Neural cell (in vitro differentiated cells): ENCODE results near the gene ZBTB7C. TPM values are rescaled to one million over a fixed set of nuclear protein-coding genes. Genes with fewer than 3 reads are reported as not detected.

Source experiments
- H2AFZ ChIP-seq: fragments of 200-600, 300-800 bp; sonication (generic), shearing (Covaris generic); 2 replicates; pipeline ENCODE4 v1.6.0; 2014; ENCODE audit warnings: low read depth, mild to moderate bottlenecking, antibody characterized with exemption, low read length, moderate library complexity
- H3F3A ChIP-seq: fragments of 200-600 bp; shearing (Covaris generic); 2 replicates; pipeline ENCODE4 v1.6.1; 2016; ENCODE audit warnings: mild to moderate bottlenecking, moderate library complexity, mixed read lengths, antibody characterized with exemption, low read length; ENCODE audit not compliant: insufficient read depth, poor library complexity, severe bottlenecking
- H3K27ac ChIP-seq: fragments of 200-600, 300-800 bp; sonication (generic), shearing (Covaris generic); 2 replicates; pipeline ENCODE4 v1.5.1; 2014; ENCODE audit warnings: mild to moderate bottlenecking, low read length, moderate library complexity
- H3K27me3 ChIP-seq: fragments of 300-800, 200-600 bp; sonication (generic), shearing (Covaris generic); 2 replicates; pipeline ENCODE4 v1.6.0; 2014; ENCODE audit warnings: mild to moderate bottlenecking, low read depth, low read length, moderate library complexity; ENCODE audit not compliant: insufficient read depth
- H3K36me3 ChIP-seq: fragments of 300-800, 200-600 bp; sonication (generic), shearing (Covaris generic); 2 replicates; pipeline ENCODE4 v1.5.1; 2014; ENCODE audit warnings: mild to moderate bottlenecking, antibody characterized with exemption, low read length, moderate library complexity; ENCODE audit not compliant: insufficient read depth
- H3K4me2 ChIP-seq: fragments of 300-800, 200-600 bp; sonication (generic), shearing (Covaris generic); 2 replicates; pipeline ENCODE4 v1.6.0; 2014; ENCODE audit warnings: mild to moderate bottlenecking, low read length
- H3K4me3 ChIP-seq: fragments of 300-800, 200-600 bp; sonication (generic), shearing (Covaris generic); 2 replicates; pipeline ENCODE4 v1.5.1; 2014; ENCODE audit warnings: mild to moderate bottlenecking, low read length, moderate library complexity
- H3K79me2 ChIP-seq: fragments of 200-600 bp; shearing (Covaris generic); replicated peaks from 2 replicates; pipeline ENCODE4 v1.6.0; 2014; ENCODE audit warnings: mild to moderate bottlenecking, low read length, moderate library complexity; ENCODE audit not compliant: insufficient read depth
- H3K9ac ChIP-seq: fragments of 300-800, 200-600 bp; sonication (generic), shearing (Covaris generic); 2 replicates; pipeline ENCODE4 v1.6.1; 2016; ENCODE audit warnings: mild to moderate bottlenecking, low read length, mixed read lengths
- H3K9me2 ChIP-seq: fragments of 200-600 bp; shearing (Covaris generic); 2 replicates; pipeline ENCODE4 v1.6.1; 2016; ENCODE audit warnings: mild to moderate bottlenecking, low read length, mixed read lengths; ENCODE audit not compliant: insufficient read depth
- H3K9me3 ChIP-seq: fragments of 200-600, 300-800 bp; sonication (generic), shearing (Covaris generic); 2 replicates; pipeline ENCODE4 v1.6.1; 2016; ENCODE audit warnings: mild to moderate bottlenecking, mixed run types, low read length, moderate library complexity, mixed read lengths
- H4K20me1 ChIP-seq: fragments of 200-600 bp; shearing (Covaris generic); 2 replicates; pipeline ENCODE4 v1.6.1; 2016; ENCODE audit warnings: mild to moderate bottlenecking, mixed run types; ENCODE audit not compliant: insufficient read depth
- EP300 ChIP-seq: fragments of 450-650 bp; conservative IDR thresholded peaks from 2 replicates; pipeline ENCODE4 v1.6.1; 2014; ENCODE audit warnings: antibody characterized with exemption, mild to moderate bottlenecking, moderate library complexity; ENCODE audit not compliant: poor library complexity, severe bottlenecking
- EZH2 ChIP-seq: fragments of 200-600, 300-800 bp; shearing (Covaris generic), sonication (generic); IDR thresholded peaks from 2 replicates; pipeline ENCODE4 v1.6.1; 2014; ENCODE audit warnings: antibody characterized with exemption, low read length, borderline replicate concordance, mild to moderate bottlenecking; ENCODE audit not compliant: insufficient read depth, poor library complexity, severe bottlenecking
- MXI1 ChIP-seq: fragments of 450-650 bp; conservative IDR thresholded peaks from 2 replicates; pipeline ENCODE4 v1.6.1; 2014; ENCODE audit warnings: antibody characterized with exemption, mild to moderate bottlenecking; ENCODE audit not compliant: poor library complexity, severe bottlenecking
- POLR2AphosphoS5 ChIP-seq: IDR thresholded peaks from 2 replicates; pipeline ENCODE4 v1.6.1; 2012
- RAD21 ChIP-seq: fragments of 450-650 bp; conservative IDR thresholded peaks from 2 replicates; pipeline ENCODE4 v1.6.1; 2014; ENCODE audit warnings: antibody characterized with exemption, mild to moderate bottlenecking, moderate library complexity
- SMC3 ChIP-seq: fragments of 450-650 bp; conservative IDR thresholded peaks from 2 replicates; pipeline ENCODE4 v1.6.1; 2014; ENCODE audit warnings: antibody characterized with exemption, mild to moderate bottlenecking, moderate library complexity; ENCODE audit not compliant: poor library complexity
- TAF1 ChIP-seq: IDR thresholded peaks from 2 replicates; pipeline ENCODE4 v1.6.1; 2012; ENCODE audit warnings: low read depth
- polyA plus RNA-seq: library from polyadenylated mRNA; depleted of rRNA; stranded (reverse); fragments of >200 nt; gene quantifications from 2 replicates; pipeline ENCODE4 v1.2.3, GENCODE V29; 2014
- TF ChIP-seq, protein P1 (sequence below): IDR thresholded peaks from 2 replicates; pipeline ENCODE4 v1.6.1; 2012; ENCODE audit warnings: borderline replicate concordance
- TF ChIP-seq, protein P2 (sequence below): fragments of 450-650 bp; IDR thresholded peaks from 2 replicates; pipeline ENCODE4 v1.5.1; 2014; ENCODE audit warnings: antibody characterized with exemption, mild to moderate bottlenecking, moderate library complexity; ENCODE audit not compliant: poor library complexity, severe bottlenecking

ZBTB7C gene
- polyA plus RNA-seq, 1 donor from 2014 or later: 2.4 TPM

DNA sequence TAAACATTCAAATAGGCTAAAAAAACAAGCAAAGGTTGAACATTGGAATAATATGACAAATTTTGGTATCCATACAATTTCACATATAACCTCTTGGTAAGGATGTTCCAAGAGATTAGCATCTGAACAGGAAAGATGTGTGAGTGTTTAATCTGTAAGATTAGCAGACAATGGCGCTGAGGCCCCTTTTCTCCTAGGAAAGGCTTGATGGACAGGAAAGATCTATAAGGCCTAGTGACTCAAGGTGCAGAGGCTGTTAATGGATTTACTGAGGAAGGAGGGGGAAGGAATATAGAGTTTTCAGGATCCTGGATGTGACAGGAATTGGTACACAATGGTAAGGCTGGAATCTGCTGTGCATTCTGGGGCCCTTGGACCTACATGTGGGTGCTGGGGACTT, 430.6 kb downstream of the ZBTB7C start:
- Histone ChIP-seq H3K4me3 (no peak overlapping the region), H3K4me2 (no peak overlapping the region), H4K20me1 (no peaks in the 10 kb centered on the region), H3K9me3 (no peaks in the 10 kb centered on the region), H2AFZ (no peak overlapping the region), H3F3A (no peaks in the 10 kb centered on the region), H3K27ac (peak overlapping the region; percentile 39), H3K79me2 (no peaks in the 10 kb centered on the region), H3K36me3 (no peaks in the 10 kb centered on the region), H3K27me3 (no peaks in the 10 kb centered on the region), H3K9me2 (no peaks in the 10 kb centered on the region), H3K9ac (no peak overlapping the region)
- no peak for TF ChIP-seq EP300
- TF ChIP-seq, protein P1, sequence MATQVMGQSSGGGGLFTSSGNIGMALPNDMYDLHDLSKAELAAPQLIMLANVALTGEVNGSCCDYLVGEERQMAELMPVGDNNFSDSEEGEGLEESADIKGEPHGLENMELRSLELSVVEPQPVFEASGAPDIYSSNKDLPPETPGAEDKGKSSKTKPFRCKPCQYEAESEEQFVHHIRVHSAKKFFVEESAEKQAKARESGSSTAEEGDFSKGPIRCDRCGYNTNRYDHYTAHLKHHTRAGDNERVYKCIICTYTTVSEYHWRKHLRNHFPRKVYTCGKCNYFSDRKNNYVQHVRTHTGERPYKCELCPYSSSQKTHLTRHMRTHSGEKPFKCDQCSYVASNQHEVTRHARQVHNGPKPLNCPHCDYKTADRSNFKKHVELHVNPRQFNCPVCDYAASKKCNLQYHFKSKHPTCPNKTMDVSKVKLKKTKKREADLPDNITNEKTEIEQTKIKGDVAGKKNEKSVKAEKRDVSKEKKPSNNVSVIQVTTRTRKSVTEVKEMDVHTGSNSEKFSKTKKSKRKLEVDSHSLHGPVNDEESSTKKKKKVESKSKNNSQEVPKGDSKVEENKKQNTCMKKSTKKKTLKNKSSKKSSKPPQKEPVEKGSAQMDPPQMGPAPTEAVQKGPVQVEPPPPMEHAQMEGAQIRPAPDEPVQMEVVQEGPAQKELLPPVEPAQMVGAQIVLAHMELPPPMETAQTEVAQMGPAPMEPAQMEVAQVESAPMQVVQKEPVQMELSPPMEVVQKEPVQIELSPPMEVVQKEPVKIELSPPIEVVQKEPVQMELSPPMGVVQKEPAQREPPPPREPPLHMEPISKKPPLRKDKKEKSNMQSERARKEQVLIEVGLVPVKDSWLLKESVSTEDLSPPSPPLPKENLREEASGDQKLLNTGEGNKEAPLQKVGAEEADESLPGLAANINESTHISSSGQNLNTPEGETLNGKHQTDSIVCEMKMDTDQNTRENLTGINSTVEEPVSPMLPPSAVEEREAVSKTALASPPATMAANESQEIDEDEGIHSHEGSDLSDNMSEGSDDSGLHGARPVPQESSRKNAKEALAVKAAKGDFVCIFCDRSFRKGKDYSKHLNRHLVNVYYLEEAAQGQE: peak; percentile 85
- TF ChIP-seq POLR2AphosphoS5: peak; percentile 36
- TF ChIP-seq, protein P2, sequence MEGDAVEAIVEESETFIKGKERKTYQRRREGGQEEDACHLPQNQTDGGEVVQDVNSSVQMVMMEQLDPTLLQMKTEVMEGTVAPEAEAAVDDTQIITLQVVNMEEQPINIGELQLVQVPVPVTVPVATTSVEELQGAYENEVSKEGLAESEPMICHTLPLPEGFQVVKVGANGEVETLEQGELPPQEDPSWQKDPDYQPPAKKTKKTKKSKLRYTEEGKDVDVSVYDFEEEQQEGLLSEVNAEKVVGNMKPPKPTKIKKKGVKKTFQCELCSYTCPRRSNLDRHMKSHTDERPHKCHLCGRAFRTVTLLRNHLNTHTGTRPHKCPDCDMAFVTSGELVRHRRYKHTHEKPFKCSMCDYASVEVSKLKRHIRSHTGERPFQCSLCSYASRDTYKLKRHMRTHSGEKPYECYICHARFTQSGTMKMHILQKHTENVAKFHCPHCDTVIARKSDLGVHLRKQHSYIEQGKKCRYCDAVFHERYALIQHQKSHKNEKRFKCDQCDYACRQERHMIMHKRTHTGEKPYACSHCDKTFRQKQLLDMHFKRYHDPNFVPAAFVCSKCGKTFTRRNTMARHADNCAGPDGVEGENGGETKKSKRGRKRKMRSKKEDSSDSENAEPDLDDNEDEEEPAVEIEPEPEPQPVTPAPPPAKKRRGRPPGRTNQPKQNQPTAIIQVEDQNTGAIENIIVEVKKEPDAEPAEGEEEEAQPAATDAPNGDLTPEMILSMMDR: no peak
- no peak for TF ChIP-seq MXI1
- TF ChIP-seq SMC3: no peak

DNA sequence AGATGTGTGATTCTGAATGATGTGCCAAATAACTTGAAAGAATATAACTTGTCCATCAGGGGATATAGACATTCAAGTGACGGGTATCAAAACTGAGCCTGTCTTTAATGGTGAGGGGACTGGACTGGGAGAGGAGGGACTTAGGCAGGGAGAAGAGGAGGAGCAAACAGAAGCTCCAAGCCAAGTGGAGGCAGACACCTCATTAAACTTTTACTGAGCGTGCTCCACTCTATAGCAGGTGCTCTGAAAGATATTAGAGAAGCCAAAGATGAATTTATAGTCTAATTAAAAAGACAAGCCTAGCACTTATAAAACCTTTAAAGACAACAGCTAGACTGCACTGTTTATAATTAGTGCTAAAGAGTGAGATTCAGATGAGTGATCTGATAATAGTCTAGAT, 431.0 kb downstream of the ZBTB7C start:
- H3K4me3 ChIP-seq: no peak overlapping the region
- H3K79me2 ChIP-seq: no peaks in the 10 kb centered on the region
- H3F3A ChIP-seq: no peaks in the 10 kb centered on the region
- H3K36me3 ChIP-seq: no peaks in the 10 kb centered on the region
- no peaks in the 10 kb centered on the region for H3K9me3 ChIP-seq
- no peaks in the 10 kb centered on the region for H3K9me2 ChIP-seq
- H4K20me1 ChIP-seq: no peaks in the 10 kb centered on the region
- H3K27ac ChIP-seq: peak overlapping the region; percentile 39
- H3K27me3 ChIP-seq: no peaks in the 10 kb centered on the region
- no peak overlapping the region for H3K9ac ChIP-seq
- no peak overlapping the region for H3K4me2 ChIP-seq
- TF ChIP-seq, protein P1: no peak
- TF ChIP-seq TAF1 (no peak), EZH2 (no peak), RAD21 (no peak), EP300 (no peak), POLR2AphosphoS5 (no peak)
- TF ChIP-seq, protein P2: no peak
- no peak overlapping the region for H2AFZ ChIP-seq
